EH (cell line): Measurements from ENCODE around the gene TDRD3.
"Not testable (repeated sequence)": the region's sequence is repeated elsewhere in the genome, so short reads cannot be mapped to it uniquely, and the experiment has no call there.

ENCODE experiments used
- DNase-seq: peaks from one replicate; pipeline ENCODE4 v3.0.0-alpha.2; 2015; ENCODE audit warnings: low read depth

Gene TDRD3

GRCh38 chr13:60398907-60399589, 2.0 kb downstream of the TDRD3 start:
- peak; percentile 10 for DNase-seq

GRCh38 chr13:60402022-60402421, 5.0 kb downstream of the TDRD3 start:
- DNase-seq: peak; percentile 3

GRCh38 chr13:60407095-60407494, 10.1 kb downstream of the TDRD3 start:
- no peak for DNase-seq

GRCh38 chr13:60407852-60408251, 10.8 kb downstream of the TDRD3 start:
- DNase-seq: not testable (repeated sequence)

- not testable (repeated sequence) for DNase-seq
Measured at GRCh38 chr13:60409574-60410292, 12.7 kb downstream of the TDRD3 start.

GRCh38 chr13:60410299-60410698, 13.3 kb downstream of the TDRD3 start:
- DNase-seq: no peak

GRCh38 chr13:60411464-60411863, 14.4 kb downstream of the TDRD3 start:
- DNase-seq: no peak

- peak; percentile 4 for DNase-seq
Measured at GRCh38 chr13:60411983-60412382, 15.0 kb downstream of the TDRD3 start.

- no peak for DNase-seq
Measured at GRCh38 chr13:60412909-60413616, 16.0 kb downstream of the TDRD3 start.

GRCh38 chr13:60414177-60414576, 17.2 kb downstream of the TDRD3 start:
- no peak for DNase-seq

- no peak for DNase-seq
Measured at GRCh38 chr13:60417734-60418133, 20.7 kb downstream of the TDRD3 start.

- DNase-seq: no peak
Measured at GRCh38 chr13:60418954-60419353, 21.9 kb downstream of the TDRD3 start.

- DNase-seq: no peak
Measured at GRCh38 chr13:60425332-60425731, 28.3 kb downstream of the TDRD3 start.

GRCh38 chr13:60426075-60426474, 29.1 kb downstream of the TDRD3 start:
- no peak for DNase-seq

- no peak for DNase-seq
Measured at GRCh38 chr13:60427285-60427684, 30.3 kb downstream of the TDRD3 start.

- DNase-seq: peak; percentile 70
Measured at GRCh38 chr13:60431108-60431700, 34.2 kb downstream of the TDRD3 start.

GRCh38 chr13:60433505-60433904, 36.5 kb downstream of the TDRD3 start:
- no peak for DNase-seq

GRCh38 chr13:60435762-60436374, 38.8 kb downstream of the TDRD3 start:
- no peak for DNase-seq

GRCh38 chr13:60439201-60439600, 42.2 kb downstream of the TDRD3 start:
- DNase-seq: no peak

- no peak for DNase-seq
Measured at GRCh38 chr13:60441761-60442160, 44.7 kb downstream of the TDRD3 start.

- peak; percentile 49 for DNase-seq
Measured at GRCh38 chr13:60448907-60449510, 52.0 kb downstream of the TDRD3 start.

- DNase-seq: peak; percentile 8
Measured at GRCh38 chr13:60453490-60453889, 56.5 kb downstream of the TDRD3 start.
